Fibroblast of gingiva (primary cell): ENCODE data around the gene KDSR.

Experiments
- DNase-seq: peaks from one replicate; pipeline ENCODE4 v3.0.0-alpha.2; 2011; ENCODE audit warnings: low read depth

KDSR gene, protein sequence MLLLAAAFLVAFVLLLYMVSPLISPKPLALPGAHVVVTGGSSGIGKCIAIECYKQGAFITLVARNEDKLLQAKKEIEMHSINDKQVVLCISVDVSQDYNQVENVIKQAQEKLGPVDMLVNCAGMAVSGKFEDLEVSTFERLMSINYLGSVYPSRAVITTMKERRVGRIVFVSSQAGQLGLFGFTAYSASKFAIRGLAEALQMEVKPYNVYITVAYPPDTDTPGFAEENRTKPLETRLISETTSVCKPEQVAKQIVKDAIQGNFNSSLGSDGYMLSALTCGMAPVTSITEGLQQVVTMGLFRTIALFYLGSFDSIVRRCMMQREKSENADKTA

DNA sequence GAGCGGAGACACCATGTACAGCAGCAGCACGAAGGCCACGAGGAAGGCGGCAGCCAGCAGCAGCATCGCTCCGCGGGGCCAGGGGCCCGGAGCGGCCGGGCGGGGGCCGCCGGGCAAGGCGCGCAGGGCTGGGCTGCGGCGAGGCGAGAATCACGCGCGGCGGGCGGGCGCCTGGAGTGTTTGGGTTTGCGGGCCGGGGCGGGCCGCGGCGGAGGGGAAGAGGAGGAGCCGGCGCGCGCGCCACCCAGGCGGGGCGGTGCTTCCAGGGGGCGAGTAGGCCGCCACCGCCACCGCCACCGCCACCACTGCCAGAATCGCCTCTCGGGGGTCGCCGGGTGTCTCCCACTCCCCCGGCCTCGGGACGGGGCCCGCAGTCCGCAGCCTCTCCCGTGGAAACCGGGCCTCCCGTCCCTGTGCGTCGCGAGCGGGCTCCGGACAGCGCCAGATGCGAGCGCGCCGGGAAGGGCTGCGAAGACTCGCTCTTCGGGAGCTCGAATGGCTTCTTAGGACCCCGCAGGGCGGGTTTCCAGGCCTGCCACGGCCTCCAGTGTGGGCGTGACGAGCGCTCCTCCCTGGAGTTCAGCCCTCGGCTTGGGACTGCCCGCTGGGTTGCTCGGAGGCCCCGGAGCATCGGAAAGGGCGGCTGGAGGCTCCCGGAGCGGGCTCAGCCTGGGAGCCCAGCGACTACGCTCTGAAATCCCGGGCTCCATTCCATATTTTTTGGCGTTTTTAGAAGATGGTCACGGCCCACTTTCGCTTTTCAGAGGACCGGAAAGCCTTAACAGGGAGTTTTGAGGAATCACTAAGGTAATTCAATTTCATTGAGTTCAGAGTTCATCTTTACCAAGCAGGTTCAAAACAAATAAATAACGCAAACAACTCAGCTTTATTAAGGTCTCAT is at the start of gene KDSR:
Gene KDSR (minus strand): TSS at position 154 of the 901 bp plus-strand sequence. CDS start 88 bp downstream, at position 66.
- DNase-seq, result peak; percentile 99

DNA sequence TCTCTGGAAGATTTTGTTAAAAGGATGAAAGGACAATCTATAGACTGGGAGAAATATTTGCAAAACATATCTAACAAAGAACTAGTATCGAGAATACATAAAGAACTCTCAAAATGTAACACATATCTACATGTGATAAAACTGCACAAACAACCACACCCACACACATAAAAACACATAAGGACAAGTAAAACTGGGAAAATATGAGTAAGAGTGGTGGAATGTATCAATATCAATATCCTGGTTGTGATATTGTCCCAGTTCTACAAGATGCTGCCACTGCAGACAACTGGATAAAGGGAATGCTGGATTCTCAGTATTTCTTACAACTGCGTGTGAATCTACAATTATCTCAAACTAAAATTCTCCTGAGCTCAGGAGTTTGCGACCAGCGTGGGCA is 45.9 kb upstream of the KDSR start:
- no peak for DNase-seq

DNA sequence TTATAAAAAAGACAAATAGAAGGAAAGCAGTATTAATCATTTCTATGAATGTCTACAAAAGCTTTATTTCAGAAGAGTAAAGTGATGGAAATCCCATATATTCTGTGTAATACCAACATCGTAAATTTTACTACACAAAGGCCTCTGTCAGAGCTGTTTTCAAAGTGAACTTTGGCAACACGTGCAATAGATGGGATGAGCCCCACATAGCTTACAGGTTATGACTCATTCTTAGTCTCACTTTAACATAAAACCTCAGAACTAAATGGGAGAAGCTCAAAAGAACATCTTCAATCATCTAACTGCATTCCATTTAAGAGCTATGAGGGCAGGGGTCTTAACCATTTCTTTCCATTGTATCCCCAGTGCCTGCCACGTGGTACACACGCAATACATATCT is 43.8 kb upstream of the KDSR start:
- DNase-seq, result peak; percentile 28

DNA sequence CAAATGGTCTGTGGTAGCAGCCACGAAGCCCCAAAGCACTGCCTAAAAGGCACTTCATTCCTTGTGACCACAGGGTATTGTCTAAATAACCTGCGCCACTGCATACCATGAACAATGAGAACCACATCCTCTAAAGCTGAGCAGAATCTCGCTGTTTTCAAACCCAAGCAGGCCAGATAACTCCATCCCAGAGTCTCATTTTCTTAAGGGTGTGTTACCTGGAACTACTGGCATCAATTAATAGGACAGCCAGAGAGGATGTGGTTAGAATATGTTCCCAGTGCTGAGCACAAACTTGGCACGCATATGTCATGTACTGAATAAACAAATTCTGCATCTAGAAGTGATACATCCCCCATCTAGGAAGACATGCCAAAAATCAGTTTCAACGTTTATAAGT is 42.3 kb upstream of the KDSR start:
- DNase-seq, result peak; percentile 59

DNA sequence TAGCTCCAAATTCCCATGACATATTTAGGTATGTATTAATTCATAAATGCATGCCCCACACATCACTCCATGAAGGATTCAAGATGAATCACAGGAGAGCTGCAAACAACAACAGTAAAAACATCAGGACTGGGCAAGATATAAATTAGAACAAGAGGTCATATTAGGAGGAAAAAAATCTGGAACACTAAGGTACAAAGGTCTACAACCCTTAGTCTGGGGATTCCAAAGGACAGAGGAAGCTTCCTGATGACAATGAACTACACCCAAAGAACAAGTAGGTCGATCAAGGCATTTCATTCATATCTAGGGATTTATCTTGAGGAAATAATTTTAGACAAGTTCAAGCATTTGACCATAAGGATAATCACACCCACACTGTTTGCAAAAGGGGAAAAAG is 40.7 kb upstream of the KDSR start:
- DNase-seq, result no peak

DNA sequence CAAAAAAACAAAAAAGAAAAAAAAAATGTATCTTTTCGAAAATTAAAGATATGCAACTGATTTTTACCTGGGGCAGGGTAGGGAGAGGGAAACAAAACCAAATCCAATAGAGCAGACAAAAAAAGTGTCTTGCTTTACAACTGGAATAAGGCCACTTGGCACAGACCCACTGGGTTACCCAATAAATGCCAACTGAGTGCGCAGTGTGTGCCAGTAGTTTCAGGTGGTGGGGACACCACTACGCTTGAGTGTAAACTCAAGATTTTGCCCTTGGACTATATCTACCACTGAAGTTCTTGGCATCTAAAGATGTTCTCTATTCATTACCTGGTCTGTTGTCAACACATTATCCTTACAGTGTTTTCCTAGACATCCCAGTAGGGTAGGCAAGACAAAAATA is 39.0 kb upstream of the KDSR start:
- no peak for DNase-seq

DNA sequence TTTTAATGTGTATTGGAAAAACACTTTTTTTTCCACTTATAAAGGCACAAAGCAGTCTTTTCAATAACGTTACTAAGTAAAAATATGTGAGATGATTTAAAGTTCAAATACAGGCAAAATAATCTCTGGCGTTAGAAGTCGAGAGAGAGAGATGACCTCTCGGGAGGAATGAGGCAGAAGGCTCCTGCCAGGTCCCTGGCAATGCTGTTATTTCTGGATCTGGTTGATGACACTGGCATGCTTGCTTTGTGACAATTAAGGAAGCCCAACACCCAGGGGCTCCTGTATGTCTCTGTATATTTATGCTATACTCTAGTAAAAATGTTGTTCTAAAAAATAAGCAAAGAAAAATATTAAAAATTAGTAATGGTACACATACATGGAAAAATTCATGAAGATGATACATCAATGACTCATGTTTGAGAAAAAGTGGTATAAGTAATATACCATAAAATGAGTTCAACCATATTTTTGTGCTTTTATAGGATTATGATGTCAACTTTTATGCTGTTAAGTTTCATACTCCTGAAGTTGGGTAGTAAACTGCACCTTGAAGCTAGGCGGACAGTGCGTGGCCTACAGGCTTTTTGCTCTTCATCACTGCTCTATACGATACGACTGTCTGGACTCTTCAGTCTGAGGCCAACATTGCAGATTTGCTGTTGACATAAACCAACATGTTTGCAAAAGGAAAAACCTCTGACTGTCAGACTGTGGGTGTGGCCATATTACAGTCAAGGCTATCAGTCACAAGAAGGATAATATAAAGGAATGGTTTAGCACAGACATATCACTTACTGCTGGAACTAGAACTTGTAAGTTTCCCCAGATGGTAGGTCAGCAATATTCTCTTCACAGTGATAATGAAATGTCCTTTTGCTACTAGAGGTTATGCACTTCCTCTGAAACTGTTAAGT is 35.5 kb upstream of the KDSR start:
- DNase-seq, result no peak

DNA sequence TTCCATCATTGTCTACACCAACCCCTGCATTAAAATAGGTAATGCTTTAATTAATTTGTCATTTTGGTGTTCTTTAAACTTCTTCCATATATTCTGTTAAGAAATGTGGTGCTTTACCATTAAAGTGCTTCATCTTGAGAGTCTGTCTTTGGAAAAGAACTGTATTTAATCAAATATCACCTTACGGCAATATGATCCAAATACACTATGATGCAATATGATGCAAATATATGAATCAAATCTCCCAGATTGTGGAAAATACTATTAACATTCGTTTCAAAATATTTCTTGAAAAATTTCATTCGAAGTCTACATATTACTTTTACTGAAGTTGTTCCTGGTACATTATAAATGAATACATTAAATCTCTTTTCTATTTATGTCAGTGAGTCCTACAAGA is 32.3 kb upstream of the KDSR start:
- DNase-seq, result no peak

DNA sequence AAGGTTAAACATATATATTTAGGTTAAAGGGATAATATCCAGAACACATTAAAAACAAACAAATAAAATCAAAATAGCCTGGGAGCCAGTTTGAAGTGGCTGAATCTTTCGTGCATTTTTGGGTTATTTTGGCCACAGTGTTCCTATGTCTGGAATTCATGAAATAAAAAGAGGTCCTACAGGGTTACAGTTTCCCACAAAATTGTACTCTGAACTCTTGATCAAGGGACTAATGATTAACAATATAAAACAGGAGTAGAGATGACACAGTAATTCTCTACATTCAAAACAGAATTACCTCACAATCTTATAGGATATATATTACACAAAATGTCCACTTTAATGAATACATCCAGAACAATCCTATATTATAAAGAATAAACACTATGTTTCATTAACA is 30.3 kb upstream of the KDSR start:
- DNase-seq, result no peak

DNA sequence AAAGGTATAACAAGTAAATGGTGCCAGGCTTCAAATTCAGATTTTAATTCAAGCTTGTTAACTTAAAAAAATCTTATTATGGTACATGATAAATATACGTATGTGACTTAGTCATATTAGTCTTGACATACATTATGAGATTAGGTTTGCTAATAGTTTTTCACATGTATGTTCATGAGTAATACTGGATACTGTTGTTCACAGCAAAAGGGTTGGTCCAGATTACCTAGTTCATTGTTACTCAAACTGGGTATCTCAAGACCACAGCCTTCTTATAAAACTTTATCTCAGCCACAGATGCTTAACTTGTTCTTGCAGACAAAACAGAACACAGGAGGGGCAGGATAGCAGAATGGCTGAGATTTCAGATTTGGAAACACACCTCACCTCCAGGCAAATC is 28.5 kb upstream of the KDSR start:
- DNase-seq, result no peak

DNA sequence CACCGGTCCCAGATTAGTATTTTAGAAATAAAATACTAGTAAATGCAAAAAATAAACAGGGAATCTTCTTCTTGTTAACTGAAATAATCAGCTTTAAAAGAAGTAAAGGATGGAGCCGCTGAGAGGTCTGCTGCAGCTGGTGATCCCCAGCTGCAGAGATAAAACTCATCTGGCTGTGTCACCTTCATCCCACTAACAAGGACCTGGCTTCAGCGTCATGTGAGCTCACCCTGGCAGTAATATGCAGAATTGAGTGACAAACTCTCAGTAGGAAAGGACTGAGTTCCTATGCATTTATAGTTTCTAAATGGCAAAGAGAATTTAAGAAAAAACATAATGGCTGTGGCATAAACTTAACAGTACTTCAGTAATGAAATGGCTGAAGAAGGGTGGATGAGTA is 27.9 kb upstream of the KDSR start:
- no peak for DNase-seq

DNA sequence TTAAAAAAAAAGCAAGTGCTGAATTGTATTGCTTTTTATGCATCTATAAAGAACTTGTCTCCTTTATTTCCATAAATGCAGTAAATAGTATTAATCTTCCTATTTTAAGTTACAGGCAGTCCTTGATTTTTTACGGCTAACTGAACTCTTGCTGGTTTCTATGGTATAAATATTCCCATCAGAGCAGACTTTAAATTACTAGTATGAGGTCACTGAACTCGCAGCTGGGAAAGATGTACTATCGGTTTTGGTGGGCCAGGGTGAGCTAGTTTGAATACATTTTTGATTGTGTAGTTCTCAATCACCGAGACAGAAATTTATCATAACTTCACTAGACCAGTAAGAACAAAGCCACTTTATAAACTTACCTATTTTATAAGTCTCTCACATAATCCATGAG is 20.9 kb upstream of the KDSR start:
- DNase-seq, result no peak

DNA sequence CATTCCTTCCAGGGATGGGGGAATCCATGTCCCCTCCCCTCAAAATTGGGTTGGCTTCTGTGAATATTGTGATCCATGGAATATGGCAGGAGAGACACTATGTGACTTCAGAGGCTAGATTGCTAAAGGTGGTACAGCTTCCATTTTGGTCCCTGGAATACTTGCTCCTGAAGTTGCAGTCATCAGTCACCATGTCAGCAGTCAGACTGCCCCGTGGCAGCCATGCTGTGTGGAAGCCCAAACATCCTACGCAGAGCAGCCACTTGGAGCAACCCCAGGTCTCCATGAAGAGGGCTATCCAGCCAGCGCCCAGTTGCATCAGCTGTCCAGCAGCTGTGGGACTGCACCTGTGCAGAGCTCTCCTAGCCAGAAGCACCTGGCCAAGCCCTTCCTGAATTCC is 15.8 kb upstream of the KDSR start:
- no peak for DNase-seq

DNA sequence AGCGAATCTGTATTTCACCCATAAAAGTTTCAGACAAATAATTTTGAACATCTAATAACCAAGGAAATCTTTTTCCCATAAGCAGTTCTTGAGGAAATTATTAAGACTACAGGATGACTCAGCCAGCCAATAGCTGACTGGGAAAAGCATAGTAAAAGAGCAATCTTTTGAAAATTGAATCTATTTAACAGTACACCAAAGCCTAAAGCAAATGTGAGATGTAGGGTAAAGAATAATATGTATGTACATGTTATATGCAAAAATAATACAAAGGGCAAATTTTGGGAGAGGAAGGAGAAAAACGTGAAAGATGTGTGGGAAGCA is 12.6 kb upstream of the KDSR start:
- no peak for DNase-seq

DNA sequence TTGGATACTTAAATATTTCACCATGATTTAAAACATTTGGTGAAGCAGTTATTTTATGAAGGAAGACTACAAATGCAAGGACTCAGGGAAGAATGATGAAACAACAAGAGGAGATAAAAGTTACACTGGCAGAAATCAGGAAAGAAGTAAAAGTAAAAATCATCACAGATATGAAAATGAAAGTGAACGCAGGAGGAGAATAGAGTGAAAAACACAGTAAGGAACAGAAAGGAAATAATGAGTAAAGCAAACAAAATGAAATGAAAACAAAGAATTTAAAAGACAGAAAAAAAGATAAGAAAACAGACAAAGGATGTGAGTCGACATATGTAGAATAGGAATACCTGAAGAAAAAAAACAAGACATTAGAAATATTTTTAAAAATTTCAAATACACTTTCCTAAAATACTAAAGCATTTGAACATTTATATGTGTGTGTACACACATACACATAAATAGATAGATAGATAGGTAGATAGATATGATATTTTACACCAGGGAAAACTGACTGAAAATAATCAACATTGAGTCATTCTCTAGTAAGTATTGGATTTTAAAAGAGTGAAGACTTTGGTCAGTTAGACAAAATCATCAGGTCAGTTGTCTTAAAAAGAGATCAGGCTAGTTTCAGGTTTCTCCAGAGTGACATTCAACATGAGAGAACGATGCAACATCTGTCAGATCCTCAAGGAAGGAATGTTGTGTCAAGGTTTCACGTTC is 12.1 kb upstream of the KDSR start:
- DNase-seq, result no peak

DNA sequence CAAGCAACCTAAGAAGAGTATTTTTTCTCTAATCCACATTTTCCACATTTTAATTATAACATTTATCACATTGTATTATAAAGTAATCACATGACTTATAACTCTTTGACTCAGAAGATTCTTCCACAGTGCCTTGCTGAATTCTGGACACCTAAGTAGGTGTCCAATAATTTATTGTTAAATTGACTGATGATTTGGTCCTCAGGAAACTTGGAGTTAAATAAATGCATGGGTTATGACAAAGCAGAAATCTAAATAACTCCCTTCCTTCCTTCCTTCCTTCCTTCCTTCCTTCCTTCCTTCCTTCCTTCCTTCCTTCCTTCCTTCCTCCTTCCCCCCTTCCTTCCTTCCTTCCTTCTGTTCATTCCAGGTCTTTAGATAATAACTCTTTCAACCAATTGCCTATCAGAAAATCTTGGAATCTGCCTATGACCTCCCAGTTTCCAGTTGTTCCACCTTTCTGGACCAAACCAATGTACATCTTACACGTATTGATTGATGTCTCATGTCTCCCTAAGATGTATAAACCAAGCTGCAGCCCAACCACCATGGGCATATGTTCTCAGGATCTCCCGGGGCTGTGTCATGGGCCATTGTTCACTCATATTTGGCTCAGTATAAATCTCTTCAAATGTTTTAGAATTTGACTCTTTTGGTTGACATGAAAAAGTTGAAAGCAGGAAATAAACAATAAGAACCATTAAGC is 10.4 kb upstream of the KDSR start:
- DNase-seq, result no peak

DNA sequence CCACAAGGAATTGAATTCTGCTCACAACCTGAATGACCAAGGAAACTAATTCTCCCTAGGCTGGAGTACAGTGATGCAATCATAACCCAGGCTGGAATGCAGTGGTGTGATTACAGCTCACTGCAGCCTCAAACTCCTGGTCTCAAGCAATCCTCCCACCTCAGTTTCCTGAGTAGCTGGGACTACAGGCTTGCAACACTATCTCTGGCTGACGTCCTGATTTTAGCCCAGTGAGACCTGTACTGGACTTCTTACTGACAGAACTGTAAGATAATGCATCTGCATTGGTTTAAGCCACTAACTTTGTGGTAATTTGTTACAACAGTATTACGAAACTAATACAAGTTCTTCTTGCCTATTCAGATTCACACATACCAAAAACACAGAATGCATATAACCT is 9.5 kb upstream of the KDSR start:
- DNase-seq, result peak; percentile 91

DNA sequence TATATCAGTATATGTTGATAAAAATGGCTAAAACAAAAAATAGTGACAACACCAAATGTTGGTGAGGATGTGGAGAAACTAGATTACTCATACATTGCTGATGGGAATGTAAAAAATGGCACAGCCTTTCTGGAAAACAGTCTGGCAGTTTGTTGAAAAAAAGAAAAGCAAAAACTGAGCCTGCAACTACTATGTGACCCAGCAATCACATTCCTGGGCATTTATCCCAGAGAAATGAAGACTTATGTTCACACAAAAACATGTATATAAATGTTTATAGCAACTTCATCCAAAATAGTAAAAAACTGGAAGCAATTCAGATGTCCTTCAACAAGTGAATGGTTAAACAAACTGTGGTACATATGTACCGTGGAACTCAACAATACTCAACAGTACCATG is 7.5 kb upstream of the KDSR start:
- DNase-seq, result peak; percentile 68

DNA sequence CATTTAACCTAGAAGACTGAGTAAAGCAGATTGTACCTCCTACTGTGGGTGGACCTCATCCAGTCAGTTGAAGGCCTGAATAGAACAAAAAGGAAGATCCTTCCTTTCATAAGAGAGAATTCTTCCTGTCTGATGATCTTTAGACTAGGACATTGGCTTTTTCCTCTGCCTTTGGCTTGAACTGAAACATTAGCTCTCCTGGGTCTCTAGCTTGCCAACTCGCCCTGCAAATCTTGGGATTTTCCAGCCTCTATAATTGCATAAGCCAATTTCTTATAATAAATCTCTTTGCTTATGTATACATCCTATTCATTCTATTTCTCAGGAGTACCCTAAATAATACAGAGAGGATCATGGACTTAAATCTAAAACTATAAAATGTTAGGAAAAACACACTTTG is 6.2 kb upstream of the KDSR start:
- DNase-seq, result no peak

DNA sequence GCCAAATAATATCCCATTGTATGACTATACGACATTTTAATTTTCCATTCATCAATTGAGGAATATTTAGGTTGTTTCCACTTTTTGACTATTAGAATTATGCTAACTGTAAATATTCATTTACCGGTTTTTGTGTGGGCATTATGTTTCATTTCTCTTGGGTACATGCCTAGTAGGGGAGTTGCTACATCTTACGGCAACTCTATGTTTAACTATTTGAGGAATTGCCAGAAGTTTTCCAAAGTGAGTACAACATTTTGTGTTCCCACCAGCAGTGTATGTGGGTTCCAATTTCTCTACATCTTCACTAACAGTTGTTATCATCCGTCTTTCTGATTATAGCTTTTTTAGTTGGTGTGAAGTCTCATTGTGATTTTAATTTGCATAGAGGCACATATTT is 1.6 kb upstream of the KDSR start:
- peak; percentile 71 for DNase-seq
